NB4 (cell line): ENCODE results near the gene GPR148.

ENCODE experiments used
- DNase-seq: peaks from one replicate; pipeline ENCODE4 v3.0.0; 2010; ENCODE audit warnings: low read depth
- H3K4me3 ChIP-seq: one replicate; pipeline ENCODE4 v1.5.1; 2011; ENCODE audit warnings: mild to moderate bottlenecking, low read depth, low read length, moderate library complexity
- MYC ChIP-seq: IDR thresholded peaks from 2 replicates; pipeline ENCODE4 v1.6.1; 2011; ENCODE audit warnings: low read depth, low read length
- POLR2A ChIP-seq: IDR thresholded peaks from 2 replicates; pipeline ENCODE4 v1.6.1; 2011; ENCODE audit warnings: mild to moderate bottlenecking; ENCODE audit not compliant: insufficient read length; ENCODE audit errors: extremely low read depth
- TF ChIP-seq, protein P1 (sequence below): IDR thresholded peaks from 2 replicates; pipeline ENCODE4 v1.6.1; 2011; ENCODE audit warnings: low read depth, low read length
- TF ChIP-seq, protein P2 (sequence below): IDR thresholded peaks from one replicate; pipeline ENCODE4 v1.5.1; 2012; ENCODE audit warnings: low read depth, low read length

Gene GPR148

DNA sequence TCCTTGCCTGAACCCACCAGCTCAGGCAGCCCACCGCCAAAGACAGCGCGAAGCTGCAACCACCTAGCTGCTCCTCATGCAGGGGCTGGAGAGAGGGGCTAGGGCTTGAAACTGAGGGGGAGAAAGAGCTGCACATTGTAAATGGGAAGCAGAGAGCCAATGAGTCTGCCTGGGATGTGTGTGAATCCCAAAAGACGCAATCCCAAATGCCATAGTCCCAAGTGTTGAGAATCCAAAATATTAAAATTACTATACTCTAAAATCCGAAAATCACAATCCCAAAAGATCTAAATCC, 35.9 kb downstream of the GPR148 start:
- no peak overlapping the region for H3K4me3 ChIP-seq
- no peak for TF ChIP-seq POLR2A
- TF ChIP-seq, protein P1, sequence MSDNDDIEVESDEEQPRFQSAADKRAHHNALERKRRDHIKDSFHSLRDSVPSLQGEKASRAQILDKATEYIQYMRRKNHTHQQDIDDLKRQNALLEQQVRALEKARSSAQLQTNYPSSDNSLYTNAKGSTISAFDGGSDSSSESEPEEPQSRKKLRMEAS: no peak
- no peak for DNase-seq

DNA sequence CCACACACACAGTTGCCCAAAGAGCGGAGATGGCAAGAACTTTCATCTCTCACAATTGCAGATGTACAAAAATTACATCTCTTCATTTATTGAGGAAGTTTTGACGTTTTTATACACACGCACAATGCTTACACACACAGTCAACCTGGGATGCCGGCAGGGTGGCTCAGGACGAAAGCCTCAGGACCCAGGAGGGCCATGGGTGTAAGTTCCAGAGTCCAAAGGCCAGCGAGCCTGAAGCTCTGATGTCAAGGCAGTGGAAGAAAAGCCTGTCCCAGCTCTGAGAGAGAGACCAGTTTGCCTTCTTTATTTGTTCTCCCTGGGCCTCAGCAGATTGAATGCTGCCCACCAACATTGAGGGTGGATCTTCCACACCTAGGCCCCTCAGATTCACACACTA, 36.6 kb downstream of the GPR148 start:
- no peak for TF ChIP-seq MYC
- TF ChIP-seq, protein P1: no peak
- TF ChIP-seq, protein P2, sequence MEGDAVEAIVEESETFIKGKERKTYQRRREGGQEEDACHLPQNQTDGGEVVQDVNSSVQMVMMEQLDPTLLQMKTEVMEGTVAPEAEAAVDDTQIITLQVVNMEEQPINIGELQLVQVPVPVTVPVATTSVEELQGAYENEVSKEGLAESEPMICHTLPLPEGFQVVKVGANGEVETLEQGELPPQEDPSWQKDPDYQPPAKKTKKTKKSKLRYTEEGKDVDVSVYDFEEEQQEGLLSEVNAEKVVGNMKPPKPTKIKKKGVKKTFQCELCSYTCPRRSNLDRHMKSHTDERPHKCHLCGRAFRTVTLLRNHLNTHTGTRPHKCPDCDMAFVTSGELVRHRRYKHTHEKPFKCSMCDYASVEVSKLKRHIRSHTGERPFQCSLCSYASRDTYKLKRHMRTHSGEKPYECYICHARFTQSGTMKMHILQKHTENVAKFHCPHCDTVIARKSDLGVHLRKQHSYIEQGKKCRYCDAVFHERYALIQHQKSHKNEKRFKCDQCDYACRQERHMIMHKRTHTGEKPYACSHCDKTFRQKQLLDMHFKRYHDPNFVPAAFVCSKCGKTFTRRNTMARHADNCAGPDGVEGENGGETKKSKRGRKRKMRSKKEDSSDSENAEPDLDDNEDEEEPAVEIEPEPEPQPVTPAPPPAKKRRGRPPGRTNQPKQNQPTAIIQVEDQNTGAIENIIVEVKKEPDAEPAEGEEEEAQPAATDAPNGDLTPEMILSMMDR: no peak
- no peak for TF ChIP-seq POLR2A
- no peak for DNase-seq
- H3K4me3 ChIP-seq: no peak overlapping the region

GRCh38 chr2:130766037-130766436, 37.2 kb downstream of the GPR148 start:
- TF ChIP-seq POLR2A (no peak), MYC (no peak)
- TF ChIP-seq, protein P2: no peak
- TF ChIP-seq, protein P1: no peak
- no peak for DNase-seq
- H3K4me3 ChIP-seq: no peak overlapping the region

- DNase-seq: no peak
- no peak overlapping the region for H3K4me3 ChIP-seq
- TF ChIP-seq, protein P2: no peak
- TF ChIP-seq POLR2A (no peak), MYC (no peak)
- TF ChIP-seq, protein P1: no peak
These were observed 38.0 kb downstream of the GPR148 start for GRCh38 chr2:130766711-130767407.

DNA sequence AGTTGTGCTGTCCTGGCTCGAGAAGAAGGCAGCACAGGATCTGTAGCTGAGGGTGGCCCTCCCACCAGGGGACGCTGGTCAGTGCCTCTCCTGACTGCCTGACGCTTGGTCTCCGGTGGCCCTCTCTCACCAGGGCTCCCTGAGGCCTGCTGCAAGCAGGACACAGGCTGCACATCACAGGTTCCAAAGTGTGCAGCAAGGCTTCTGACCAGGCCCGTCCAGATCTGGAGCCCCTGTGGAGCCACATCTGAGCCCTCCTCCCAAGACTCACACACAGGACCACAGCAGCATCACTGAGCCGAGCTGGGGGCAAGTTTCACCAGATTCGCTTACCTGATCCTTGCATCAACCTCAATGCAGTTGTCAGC, 38.5 kb downstream of the GPR148 start:
- DNase-seq: no peak
- H3K4me3 ChIP-seq: no peak overlapping the region
- TF ChIP-seq POLR2A (no peak), MYC (no peak)
- TF ChIP-seq, protein P1: no peak
- TF ChIP-seq, protein P2: peak; percentile 22

DNA sequence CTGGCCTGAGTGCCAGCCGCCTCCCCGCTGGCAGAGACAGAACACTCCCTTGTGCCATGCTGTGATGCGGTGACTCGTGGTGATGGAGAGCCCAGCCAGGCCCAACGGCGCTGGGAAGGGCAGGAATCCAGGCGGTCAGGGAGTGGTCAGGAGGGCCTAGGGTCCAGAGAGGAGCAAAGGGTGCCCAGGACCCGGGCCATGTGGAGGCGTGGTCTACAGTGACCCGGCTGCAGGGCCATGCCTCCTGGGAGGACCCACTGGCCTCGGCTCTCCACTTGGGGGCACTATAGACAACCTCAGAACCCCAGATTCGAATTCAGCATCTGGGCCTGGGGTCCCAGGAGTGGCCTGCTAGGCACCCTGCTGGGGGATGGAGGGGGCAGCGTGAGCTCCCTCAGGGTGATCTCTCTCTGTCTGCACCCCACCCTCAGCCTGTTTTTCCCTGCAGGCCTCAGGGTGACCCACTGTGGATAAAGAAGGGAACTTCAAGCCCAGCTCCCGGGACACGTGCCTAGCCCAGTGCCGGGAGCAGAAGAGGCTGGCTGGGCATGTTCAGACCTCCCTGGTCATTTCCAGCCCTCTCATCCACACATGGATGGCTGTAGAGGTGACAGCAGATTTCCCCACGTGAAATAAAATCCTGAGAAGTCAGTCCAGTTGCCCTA, 39.5 kb downstream of the GPR148 start:
- TF ChIP-seq, protein P2: peak; percentile 49
- TF ChIP-seq, protein P1: no peak
- TF ChIP-seq POLR2A (no peak), MYC (no peak)
- DNase-seq: peak; percentile 22
- no peak overlapping the region for H3K4me3 ChIP-seq
